ENCODE measurements around the gene HOXA7.

GRCh38 chr7:27149842-27150567 is 6.5 kb downstream of the HOXA7 start:
- TF ChIP-seq CTCF (IDR thresholded peaks at IDR 0.05; ENCODE audit: low read length) (no peak), EZH2 (optimal IDR thresholded peaks at IDR 0.05; ENCODE audit: low read depth, low read length) (no peak), EZH2phosphoT487 (IDR thresholded peaks at IDR 0.05; ENCODE audit: low read length) (no peak)
